ENCODE results near the gene BCAS3.

Gene BCAS3

DNA sequence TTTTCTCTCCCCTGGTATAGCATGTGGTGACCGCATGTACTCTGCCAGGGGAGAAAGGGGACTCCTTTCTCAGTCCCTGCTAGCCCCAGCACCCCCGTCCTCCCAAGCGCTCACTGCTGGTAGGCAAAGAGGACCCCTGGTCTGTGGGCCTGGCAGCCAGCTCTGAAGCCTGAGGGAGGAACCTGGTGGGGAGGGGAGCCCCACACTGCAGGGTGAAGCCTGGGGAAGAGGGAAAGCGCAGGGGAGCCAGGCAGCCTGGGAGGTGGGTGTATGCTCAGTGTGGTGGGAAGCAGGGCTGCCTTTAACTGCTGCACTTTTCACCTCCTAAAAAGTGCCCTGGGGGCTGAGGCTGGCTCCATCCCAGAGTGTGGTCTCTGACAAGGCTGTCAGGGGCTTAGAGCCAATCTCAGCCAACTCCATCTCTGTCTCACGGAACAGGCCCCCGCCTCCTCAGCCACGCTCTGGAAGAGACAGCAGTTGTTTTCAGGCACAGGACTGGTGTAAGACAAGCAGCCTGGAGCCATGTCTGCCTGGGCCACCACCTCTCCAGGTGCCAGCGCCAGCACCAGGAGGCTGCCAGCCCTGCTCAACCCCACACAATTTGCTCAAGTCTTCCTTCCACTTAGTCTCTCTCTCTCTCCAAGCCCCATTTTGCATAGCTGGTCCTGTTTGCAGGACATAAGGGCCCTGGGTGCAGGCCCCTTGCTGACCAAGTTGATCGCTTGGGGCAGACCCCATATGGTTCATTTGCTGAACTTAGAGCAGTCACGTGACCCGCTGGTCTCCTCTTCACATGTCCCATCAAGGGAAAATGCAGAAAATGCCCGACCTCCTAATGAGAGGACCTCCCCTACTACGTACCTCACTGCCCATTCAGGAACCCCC, 707.3 kb downstream of the BCAS3 start:
- no peak for DNase-seq (ENCODE audit: low spot score)

DNA sequence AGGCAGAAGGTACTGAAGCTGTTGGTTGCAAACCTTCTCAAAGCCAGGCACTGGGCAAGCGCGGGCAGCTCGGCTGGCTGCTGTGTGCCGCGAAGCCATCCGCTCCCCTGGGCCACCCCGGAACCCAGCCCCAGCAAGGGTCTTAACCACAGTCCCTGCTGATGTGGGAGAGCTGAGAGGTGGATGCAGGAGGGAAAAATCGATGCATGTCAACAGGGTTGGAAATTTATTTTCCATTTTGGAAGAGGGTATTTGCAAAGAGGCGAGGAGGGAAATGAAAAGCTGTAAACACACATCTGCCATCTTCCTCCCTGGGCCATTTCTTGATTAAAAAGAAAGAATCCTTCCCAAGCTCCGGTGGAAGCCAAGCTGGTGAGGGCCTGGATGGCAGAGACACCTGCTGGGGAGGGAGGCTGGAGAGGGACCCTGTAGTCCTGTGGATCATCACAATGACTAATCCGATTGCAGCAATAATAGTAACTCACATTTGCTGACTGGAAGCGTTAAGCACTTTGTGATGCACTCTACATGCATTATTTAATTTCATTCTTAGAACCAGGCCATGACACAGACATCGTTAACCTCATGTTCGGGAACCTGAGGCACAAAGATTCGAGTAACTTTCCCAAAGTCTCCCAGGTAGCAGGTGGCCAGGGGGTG, 708.1 kb downstream of the BCAS3 start:
- no peak for DNase-seq (ENCODE audit: low spot score)

DNA sequence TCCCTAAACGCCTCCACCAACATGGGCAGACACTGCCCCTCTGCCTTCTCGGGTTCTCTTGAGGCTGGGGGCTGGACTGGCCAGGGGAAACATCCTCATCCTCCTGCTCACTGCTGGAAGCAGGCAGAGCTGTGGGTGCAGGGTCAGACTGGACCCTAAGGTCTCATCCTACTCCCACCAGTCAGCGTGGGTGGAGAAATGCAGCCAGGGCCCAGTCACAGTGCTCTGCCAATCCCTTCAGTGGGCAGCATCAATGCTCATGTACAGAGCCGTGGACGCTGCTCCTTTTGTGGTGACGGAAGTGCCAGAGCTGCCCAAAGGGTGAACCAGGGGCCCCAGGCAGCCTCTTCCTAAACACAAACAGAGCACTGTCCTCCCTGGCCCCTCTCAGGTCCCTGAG, 708.6 kb downstream of the BCAS3 start:
- no peak for DNase-seq (ENCODE audit: low spot score)

DNA sequence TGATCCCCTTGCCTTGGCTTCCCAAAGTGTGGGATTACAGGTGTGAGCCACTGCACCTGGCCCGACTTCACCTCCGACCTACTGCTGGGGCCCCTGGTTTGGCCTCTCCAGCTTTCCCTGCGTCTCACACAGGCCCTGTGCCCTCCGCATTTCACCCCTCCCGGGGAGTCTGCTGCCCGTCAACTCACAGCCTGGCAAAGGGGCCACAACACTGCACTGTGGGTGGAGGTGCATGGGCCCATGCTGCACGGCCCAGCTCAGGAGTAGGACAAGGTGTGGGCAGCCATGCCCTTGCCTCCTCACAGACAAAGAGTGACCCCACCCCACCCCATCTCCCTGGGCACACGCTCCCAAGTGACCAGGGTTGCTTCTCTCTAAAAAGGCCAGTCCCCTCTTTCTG, 709.4 kb downstream of the BCAS3 start:
- no peak for DNase-seq (ENCODE audit: low spot score)

DNA sequence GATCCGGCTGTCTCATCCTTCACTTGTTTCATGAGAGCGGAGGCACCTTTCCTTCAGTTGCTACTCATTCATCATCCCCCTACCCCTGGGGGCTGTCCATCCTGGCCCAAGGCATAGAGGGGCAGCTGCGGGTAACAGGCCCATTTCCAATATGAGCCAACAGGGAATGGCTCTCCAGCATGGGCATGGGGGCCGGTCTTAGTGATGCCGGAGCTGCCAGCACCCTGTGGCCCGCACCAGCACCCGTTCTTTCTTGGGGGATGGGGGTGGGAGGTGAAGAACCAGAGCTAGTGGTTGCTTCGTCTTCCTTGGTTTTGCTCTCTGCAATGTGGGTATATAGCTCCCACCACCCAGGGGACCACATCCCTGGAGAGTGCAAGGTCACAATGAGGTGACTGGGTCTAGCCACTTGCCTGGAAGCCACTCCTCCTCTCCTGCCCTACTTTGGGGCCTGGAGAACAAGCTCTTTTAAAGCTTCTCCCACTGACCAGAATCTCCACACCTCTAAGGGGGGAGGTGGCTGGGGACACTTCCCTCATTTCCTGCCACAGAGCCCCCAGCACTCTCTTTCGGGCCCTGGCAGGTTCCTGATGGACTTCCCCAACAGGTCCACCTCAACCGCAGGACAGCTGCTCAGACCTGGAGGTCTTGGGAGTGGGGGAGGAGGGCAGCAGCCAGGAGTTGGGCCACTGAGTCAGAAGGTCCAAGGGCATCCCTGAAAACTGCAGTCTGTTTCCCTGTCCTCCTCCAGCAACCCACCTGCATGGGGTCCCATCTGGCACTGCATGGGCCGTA, 710.1 kb downstream of the BCAS3 start:
- DNase-seq (ENCODE audit: low spot score) = no peak

DNA sequence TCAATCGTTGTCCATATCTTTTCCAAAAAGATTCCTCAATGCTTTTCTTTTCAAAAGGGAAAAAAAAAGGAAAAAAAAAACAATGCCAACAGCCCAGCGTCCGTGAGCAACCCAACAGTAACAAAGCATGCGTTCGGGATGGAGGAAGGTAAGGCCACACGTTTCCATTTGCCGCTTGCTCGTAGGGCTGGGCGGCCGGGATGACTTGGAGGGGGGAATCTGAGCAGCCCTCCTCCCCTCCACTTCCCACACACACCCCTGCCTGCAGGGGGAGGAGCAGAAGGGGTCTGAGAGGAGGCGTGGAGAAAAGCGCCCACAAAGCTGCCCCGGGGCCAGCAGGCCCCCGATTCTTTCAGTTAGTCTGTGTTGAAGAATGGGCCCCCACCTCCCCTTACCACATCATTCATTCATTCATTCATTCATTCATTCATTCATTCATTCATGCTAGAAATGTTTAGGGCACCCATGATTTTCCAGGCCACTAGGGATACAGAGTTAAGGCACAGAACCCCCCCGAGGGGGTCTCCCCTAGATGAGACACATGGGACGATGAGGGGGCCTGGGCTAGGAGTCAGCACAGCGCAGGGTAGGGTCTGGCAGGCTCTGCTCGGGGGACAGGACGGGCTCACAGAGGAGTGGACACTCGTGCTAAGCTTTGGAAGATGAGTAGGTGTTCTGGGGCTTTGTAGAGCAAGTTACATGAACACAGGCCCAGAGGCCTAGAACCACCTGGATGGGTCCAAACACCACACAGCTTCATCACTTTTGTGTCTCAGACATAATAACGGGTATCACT, 711.1 kb downstream of the BCAS3 start:
- DNase-seq (ENCODE audit: low spot score) = no peak

DNA sequence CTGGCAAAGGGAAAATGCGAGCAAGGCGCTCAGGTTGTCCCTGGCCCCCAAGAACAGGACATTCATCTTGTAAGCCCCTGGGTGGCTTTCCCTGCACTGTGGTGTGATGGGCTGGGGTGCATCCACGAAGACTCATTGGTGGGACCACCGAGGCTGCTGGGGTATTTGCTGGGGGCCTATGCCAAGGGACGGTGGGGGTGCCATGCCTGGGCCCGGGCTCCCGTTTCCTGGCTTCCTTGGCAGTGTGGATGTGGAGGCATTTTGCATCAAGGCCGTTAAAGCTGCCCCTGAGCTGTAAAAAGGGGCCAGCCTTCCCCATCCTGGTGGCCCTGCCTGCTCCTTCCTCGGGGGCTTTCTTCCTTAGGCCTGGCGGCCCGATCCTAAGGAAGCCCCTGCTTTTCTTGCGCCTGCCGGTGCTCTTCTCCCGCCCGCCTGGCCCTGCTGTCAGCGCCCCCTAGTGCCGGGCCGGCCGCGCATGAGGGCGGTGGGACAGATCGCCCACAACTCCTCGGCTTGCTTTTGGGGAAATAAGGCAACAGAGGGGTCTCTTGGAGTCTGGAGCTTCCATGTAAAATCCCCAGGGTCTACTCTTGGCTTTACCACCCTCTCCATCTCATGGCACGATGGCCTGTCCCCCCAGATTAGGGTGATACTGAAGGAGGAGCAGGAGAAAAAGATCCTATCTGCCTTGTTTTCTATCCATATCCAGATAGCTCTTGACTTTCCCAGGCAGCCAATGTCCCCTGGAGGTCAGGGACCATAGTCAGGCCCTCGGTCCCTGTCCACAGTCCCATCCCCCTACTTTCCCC, 712.2 kb downstream of the BCAS3 start:
- no peak for DNase-seq (ENCODE audit: low spot score)

DNA sequence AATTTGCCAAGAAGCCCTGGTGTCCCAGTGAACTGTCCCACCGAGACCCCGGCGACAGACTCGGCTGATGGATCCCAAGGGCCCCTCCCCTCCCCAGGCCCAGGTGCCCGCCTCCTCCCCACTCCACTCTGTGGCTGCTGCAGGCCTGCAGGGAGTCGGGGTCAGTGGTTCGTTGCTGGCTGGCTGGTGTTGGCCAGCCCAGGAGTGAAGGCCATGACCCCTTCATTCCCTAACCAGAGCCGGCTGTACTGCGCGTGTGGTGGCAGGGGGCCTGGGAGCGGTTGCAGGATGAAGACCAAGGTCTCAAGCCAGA, 712.8 kb downstream of the BCAS3 start:
- no peak for DNase-seq (ENCODE audit: low spot score)

DNA sequence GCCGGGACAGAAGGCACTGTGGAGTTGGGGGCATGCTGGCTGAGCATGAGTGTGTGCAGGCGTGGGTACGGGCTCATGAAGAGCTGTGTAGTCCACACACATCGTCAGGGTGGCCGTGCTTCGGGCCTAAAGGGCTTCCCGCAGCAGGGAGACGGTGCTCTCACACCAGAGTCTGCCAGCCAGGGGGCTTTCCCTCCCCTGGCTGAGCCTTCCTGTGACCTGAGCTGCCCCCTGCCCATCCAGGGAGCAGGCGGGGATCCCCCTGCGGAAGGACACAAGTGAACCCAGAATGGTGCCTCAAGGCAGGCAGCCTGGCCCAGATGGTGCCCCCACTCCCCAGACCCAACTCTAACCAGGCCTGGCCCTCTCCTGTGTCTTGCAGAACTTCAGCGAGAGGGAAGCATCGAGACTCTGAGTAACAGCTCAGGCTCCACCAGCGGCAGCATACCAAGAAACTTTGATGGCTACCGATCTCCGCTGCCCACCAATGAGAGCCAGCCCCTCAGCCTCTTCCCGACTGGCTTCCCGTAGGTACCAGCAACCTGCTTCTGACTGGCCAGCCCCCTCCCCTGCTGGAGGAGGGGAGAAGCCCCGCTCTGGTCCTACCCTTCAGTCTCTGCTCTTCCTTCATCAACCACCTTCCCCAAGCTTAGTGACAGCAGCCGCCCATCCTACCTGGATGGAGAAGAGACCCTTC, 714.1 kb downstream of the BCAS3 start:
- DNase-seq (ENCODE audit: low spot score) = no peak

DNA sequence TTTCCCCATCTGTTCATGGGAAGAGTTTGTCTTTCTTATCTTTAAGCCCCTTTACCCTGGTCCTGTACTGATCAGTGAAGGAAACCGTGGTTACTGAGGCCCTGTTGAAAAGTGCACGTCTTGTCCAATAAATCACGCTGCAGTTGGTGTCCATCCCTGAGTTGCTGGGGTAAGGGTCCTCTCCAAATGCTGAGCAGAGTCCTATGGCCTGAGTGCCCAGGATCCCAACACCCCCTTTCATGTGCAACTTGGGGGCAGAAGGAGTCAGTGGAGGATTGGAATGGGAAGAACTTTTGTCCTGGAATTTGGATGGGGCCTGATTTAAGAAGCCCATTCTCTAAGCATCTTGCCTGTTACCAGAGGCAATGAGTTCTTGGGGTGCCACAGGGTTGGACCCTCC, 715.0 kb downstream of the BCAS3 start:
- DNase-seq (ENCODE audit: low spot score) = no peak

DNA sequence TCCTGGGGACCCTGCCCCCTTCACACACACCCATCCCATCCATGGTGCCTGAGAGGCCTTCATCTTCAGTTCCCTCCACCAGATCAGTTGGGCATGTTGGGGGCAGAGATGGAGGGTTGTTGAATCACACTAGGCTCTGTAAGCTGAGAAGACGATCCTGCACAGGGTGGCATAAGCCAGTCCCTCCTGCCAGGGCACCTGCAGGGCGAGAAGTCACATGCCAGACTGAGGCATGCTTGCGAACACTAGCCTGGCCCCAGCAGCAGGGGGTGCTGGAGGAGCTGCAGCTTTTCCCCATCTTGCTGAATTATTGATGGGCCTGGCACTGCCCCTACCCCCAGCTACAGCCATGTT, 715.9 kb downstream of the BCAS3 start:
- DNase-seq (ENCODE audit: low spot score) = no peak

DNA sequence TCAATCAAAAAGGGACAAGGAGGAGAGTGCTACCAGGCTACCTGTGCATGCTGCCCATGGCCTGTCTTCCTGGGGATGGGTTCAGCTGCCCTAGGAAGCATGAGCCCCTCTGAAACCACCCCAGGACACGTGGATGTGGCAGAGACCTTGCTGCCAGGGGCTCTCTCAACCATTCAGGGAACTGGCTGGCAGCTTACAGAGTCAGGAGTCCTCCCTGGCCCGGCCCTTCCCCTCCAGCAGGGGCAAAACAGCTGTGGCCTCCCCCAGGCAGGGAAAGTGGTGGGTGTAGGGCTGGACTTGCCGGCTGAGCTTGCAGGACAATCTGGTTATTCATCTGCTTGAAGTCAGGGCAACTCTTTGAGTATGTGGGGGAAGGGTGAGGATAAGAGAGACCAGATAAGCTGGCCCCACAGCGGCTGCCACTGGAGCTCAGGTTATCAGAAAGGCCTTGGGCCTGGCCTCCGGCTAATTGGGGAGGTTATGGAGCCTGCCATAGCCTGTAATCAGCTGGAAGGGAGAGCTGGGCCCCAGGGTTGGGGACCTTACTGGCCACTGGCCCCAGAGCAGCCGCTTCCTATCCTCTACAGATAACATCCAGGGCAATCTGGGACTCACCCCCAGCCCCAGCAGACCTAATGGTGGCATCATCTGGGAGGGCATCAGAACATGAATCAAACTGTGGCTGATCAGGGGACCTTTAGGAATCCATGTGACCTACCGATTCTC, 716.4 kb downstream of the BCAS3 start:
- no peak for DNase-seq (ENCODE audit: low spot score)

DNA sequence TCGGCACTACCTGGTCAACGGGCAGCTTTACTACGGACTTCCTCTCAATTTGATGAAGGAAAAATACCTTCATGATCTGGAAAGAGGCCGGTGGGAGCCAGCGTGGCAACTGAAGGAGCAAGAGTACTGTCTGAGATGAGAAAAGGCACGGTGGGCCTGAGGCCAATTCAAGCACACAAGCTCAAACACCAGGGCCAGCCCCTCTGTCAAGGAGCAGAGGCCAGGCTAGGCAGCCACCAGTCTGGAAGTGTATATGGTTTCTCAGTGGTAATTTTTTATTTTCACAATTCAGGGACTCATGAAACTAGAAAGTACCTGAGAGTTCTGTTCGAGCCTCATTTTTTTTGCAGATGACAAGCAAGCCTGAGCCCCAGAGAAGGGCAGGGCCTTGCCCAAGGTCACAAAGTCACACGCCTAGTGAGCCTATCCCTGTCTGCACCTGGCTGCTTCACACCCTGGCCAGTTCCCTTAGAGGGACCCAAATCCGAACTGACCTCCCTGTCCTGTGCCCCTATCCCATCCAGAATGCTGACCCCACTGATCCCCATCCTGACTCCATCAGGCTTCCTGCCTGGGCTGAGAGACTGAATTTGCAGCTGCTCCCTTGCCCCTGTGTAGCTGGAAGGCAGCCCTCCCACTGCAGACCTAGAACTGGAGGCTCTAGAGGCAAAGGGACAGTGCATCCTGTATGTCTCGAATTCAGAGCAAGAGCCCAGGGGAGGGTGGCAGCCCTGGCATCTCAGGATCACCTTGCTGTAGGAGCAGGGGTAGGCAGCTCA, 717.2 kb downstream of the BCAS3 start:
- DNase-seq (ENCODE audit: low spot score) = no peak

DNA sequence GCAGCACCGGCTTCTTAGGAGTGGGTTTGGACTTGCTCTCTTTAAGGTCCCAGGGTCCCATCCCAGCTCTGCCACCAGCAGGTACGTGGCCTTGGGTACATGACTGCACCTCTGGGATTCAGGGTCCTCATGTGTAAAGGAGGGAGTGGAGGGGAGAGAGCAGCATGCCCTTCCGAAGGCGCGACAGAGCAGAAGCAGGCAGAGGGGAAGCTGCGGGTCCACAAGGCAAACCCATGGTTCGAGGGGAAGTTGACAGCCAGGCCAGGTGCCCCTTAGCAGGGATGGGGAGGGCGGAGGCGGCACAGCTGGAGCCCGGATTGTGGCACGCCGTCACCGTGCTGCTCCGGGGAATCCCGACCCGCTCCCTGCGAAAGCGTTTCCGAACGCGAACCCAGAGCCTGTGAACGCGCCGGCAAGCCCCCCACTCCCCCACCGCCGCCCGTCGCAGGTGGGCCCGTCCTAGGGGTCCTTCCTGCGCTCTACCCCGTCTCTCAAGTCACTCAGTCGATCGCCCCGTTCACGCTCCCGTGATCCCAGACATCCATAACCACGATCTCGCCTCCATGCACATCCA, 717.8 kb downstream of the BCAS3 start:
- no peak for DNase-seq (ENCODE audit: low spot score)

DNA sequence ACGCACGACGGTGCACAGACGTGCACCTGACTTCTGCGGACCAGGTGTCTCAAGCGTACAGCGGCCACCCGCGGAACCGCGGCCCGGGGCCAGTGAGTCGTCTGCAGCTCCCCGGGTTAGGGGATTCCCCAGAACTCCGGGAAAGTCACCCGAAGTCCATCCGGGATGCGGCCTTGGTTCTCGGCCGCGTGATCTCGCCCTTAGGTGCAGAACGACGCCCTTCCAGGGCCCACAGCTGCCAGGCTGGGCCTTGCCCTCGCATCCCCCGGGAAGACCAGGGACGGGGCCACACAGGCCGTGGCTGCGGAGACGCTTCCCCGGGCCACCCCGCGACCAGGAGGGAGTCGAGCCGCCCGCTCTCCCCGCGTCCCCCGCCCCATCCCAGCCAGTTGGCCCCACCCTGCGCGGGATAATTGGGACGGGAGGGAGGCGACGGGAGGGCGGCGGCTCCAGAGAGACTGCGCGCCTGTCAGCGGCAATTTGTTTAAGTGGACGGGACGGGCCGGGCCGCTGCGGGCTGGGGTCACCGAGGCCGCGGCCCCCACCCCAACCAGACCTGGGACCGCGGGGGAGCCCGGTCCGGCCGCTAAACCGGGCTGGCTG, 718.4 kb downstream of the BCAS3 start:
- DNase-seq (ENCODE audit: low spot score) = no peak

DNA sequence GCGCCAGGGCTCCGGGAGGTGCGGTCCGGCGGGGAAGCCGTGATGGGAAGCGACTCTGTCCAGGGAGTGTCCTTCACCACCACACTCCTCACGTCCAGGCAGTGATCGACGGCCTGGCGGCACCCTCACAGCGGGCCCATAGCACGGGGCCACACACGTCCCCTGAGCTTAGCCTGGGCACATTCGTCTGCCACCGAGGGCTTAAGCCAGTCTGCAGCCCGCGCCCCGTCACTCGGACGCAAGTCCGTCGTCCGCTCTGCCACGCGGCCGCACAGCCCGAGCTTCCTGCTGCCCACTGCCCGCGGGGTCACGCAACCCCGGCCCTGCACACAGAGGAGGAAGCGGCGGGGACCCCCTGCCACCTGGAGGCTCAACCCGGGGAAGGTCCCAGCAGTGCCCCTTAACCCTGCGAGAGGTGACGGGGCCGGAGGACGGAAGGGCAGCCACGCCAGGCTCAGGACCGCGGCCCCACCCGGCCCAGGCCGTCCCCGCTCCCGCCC, 719.0 kb downstream of the BCAS3 start:
- DNase-seq (ENCODE audit: low spot score) = no peak

DNA sequence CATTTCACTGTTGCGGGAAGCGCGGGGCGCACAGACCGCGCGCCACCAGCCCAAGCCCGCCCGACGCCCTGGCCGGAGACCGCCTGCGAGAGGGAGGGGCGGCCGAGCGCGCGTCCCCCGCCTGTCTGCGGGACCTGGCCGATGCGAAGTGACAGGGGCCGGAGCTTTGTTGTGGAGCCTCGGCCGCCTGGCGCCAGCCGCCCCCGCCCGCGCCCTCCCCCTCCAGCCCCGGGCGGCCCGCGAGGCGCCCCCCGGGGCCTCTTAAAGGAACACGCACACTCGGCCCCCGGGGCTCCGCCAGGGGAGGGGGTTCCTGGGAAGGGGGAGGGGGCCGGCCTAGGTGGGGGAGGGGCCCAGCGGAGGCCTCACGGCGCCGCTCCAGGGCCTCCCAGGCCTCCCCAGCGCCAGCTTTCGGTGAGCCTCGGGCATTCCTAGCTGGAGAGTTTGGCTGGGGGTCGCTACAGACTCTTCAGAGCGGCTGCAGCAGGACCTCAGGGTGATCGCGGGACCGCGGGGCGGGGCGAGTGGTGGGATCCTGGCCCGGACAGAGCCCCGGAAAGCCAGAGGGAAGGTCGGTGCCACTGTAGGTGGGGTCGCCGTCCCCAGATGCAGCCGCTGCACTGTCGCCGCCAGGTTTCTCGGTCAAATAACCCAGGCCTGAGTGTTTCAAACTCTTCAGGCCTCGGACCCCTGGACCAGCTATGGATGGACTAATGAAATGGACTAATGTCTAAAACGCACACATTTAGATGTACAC, 719.6 kb downstream of the BCAS3 start:
- DNase-seq (ENCODE audit: low spot score) = no peak

DNA sequence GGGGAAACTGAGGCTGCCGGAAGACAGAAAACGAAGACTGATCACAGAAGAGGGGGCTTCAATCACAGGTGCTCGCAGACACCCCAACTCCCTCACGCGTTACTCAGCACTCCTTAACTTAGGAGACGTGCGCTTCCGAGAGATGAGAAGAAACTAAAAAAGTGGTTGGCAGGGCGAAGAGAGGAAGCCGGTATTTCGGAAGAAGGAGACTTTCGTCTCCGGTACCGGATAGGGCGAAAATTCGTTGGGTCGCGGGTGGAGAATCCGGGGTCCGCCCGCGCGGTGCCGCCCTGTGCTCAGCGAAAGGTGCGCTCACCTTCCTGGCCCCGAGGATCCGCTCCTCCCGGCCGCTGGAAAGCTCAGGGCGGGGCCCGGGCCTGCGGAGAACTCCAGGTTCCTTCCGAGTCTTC, 721.1 kb downstream of the BCAS3 start:
- no peak for DNase-seq (ENCODE audit: low spot score)

Data from hematopoietic multipotent progenitor cell treated with erythropoietin and hydrocortisone succinate and interleukin-3 and kit ligand, for 15 days (in vitro differentiated cells).